GM12874 (cell line): Measurements from ENCODE around the gene PDZD2.

Experiments
- TF ChIP-seq, protein P1 (sequence below): IDR thresholded peaks from 2 replicates; pipeline ENCODE4 v1.5.1; 2011; ENCODE audit warnings: low read depth, mild to moderate bottlenecking, control low read depth, low read length, moderate library complexity; ENCODE audit not compliant: insufficient read depth

The PDZD2 gene

DNA sequence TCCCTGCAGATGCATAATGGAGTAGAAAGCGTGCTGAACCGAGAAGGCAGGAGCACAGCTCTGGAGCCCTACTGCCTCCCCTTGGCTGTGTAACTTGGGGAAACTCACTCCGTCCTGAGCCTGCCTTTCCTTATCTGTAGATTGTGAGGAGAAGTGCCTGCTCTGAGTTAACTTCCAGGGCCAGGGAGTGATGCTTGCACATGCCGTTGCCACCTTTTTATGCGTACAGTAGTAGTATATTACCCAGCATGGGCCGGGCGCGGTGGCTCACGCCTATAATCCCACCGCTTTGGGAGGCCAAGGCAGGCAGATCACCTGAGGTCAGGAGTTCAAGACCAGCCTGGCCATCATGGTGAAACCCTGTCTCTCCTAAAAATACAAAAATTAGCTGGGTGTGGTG is 87.1 kb downstream of the PDZD2 start:
- TF ChIP-seq, protein P1, sequence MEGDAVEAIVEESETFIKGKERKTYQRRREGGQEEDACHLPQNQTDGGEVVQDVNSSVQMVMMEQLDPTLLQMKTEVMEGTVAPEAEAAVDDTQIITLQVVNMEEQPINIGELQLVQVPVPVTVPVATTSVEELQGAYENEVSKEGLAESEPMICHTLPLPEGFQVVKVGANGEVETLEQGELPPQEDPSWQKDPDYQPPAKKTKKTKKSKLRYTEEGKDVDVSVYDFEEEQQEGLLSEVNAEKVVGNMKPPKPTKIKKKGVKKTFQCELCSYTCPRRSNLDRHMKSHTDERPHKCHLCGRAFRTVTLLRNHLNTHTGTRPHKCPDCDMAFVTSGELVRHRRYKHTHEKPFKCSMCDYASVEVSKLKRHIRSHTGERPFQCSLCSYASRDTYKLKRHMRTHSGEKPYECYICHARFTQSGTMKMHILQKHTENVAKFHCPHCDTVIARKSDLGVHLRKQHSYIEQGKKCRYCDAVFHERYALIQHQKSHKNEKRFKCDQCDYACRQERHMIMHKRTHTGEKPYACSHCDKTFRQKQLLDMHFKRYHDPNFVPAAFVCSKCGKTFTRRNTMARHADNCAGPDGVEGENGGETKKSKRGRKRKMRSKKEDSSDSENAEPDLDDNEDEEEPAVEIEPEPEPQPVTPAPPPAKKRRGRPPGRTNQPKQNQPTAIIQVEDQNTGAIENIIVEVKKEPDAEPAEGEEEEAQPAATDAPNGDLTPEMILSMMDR: no peak

DNA sequence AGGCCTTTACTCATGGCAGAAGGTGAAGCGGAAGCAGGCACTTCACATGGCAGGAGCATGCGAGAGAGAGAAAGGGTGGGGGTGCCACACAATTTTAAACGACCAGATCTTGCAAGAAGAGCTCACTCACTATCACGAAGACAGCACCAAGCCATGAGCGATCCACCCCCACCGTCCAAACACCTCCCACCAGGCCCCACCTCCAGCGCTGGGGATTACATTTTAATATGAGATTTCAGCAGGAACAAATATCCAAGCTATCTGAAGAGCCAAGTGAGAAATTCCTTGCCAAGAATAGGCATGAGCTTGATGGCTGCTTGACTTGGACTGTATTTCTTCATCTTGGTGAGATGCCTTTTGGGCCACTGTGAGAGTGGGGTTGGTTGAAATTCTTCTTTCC is 88.0 kb downstream of the PDZD2 start:
- TF ChIP-seq, protein P1: no peak

DNA sequence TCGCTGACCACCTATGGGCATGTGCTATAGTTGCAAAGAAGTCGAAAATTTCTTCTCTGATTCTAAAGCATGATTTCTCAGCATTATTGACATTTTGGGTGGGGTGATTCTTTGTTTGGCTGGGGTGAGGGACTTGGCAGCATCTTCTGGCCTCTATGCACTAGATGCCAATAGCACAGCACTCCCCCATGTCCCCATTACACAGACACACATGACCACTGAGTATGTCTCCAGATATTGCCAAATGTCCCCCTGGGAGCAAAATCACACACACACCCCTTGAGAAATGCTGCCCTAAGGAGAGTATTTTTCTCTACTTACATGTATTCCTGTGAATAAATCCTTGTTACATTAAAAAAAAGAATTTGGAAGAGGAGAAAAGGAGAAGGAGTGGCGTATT is 89.1 kb downstream of the PDZD2 start:
- TF ChIP-seq, protein P1: no peak

DNA sequence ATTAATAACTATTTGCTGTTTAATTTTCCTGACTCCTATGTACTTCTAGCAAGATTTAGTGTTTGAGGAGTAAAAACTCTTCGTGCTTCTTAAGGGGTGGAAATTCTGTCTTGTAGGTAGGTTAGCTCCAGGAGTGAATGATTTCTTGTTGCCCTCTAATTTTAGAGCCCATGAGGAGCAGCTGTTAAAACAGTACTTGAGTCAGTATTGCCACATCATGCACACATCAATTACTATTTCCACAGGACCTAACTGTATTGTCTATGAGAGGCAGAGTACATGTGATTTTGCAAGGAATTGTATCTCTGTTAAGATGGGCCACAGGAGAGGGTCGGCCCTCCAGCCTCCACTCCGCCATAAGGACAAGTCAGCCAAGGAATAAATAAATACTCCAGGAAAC is 91.2 kb downstream of the PDZD2 start:
- TF ChIP-seq, protein P1: no peak

DNA sequence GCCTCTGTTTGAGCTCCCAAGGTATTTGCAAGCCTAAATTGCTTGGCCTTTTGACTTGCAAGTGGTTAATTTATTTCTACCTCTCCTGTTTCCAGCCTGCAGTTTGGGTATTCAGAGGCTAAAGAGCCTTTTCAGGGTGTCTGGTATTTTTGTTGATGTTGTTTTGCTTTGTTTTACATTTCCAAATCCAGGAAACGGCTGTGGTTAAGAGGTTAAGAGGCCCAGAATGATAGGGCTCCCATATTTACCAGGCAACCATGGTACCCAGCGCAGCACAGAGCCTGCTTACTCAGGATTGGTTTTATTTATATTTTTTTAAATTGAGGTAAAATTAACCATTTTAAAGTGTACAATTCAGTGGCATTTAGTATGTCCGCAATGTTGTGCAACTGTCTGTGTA is 92.1 kb downstream of the PDZD2 start:
- TF ChIP-seq, protein P1: no peak

DNA sequence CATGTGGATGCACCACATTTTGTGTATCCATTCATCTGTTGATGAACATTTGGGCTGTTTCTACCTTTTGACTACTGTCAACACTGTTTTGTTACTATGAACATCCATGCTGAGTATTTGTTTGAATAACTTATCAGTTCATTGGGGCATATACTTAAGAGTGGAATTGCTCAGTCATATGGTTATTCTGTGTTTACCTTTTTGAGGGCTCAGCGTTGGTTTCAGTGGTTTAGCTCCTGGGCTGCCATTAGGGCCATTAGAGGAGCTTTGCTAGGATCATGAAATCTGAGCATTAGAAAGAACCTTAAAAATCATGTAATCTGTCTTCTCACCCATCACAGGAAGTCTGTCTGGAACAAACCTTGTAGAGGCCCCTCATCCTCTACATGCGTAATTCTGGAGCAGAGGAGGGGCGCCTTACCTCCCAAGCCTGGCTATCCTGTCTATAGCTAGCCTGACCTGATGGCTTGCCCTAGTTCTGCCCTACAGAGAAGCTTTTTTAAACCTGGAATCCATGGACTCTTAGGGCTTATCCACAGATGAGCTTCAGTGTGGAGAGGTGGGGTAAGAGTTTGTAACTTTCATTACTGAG is 92.9 kb downstream of the PDZD2 start:
- TF ChIP-seq, protein P1: no peak

DNA sequence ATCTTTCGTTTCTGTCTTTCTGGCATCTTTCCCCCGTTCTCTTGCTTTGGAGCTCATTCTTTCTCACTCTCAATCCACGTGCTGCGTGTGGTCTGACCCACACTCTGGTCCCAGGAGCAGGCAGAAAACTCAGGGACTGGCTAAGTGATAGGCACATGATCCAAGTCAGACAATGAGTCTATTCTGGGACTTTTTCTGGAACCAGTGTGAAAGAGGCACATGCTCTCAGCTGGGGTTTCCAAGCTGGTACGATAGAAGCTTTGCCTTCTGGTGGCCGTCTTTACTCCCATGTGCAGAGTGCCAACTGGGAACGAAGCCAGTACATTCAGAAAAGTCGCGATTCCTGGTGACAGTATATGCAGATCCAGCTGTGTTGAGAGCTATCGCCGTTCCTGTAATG is 94.4 kb downstream of the PDZD2 start:
- TF ChIP-seq, protein P1: no peak
